GM23338 (cell line): ENCODE measurements around the gene DTD2. TPM values are rescaled to one million over a fixed set of nuclear protein-coding genes. Genes with fewer than 3 reads are reported as not detected.
"Not testable (repeated sequence)": the region's sequence is repeated elsewhere in the genome, so short reads cannot be mapped to it uniquely, and the experiment has no call there.

Experiments used
- ATAC-seq: fragments of 200-7000 bp; cut with Tn5 transposase; 3 replicates; pipeline ENCODE4 v1.9.1; 2020
- DNase-seq: peaks from one replicate; pipeline ENCODE4 v3.0.0-alpha.2; 2015; ENCODE audit warnings: low spot score
- H2AFZ ChIP-seq: fragments of 200-600 bp; sonication (generic); 2 replicates; pipeline ENCODE4 v1.8.0; 2016; ENCODE audit warnings: antibody characterized with exemption, mild to moderate bottlenecking, moderate library complexity
- H3F3A ChIP-seq: fragments of 200-600 bp; sonication (generic); replicated peaks from 2 replicates; pipeline ENCODE4 v1.8.0; 2017; ENCODE audit warnings: antibody characterized with exemption, mixed run types, low read depth
- H3K27ac ChIP-seq: fragments of 200-600 bp; sonication (generic); 2 replicates; pipeline ENCODE4 v1.6.1; 2016; ENCODE audit warnings: low read depth
- H3K27me3 ChIP-seq: fragments of 200-600 bp; sonication (generic); 2 replicates; pipeline ENCODE4 v1.8.0; 2016; ENCODE audit warnings: mild to moderate bottlenecking, mixed run types, moderate library complexity; ENCODE audit not compliant: insufficient read depth
- H3K36me3 ChIP-seq: fragments of 200-600 bp; sonication (generic); 2 replicates; pipeline ENCODE4 v1.8.0; 2016; ENCODE audit warnings: mild to moderate bottlenecking; ENCODE audit not compliant: insufficient read depth
- H3K4me1 ChIP-seq: fragments of 200-600 bp; sonication (generic); 2 replicates; pipeline ENCODE4 v1.8.0; 2016; ENCODE audit warnings: mild to moderate bottlenecking, moderate library complexity; ENCODE audit not compliant: insufficient read depth
- H3K4me2 ChIP-seq: fragments of 200-600 bp; sonication (generic); 2 replicates; pipeline ENCODE4 v1.7.1; 2017; ENCODE audit warnings: mixed run types
- H3K4me3 ChIP-seq: fragments of 200-600 bp; sonication (generic); 2 replicates; pipeline ENCODE4 v1.6.1; 2016; ENCODE audit warnings: mixed run types
- H3K79me2 ChIP-seq: fragments of 200-600 bp; sonication (generic); replicated peaks from 2 replicates; pipeline ENCODE4 v1.8.0; 2017; ENCODE audit warnings: mild to moderate bottlenecking; ENCODE audit not compliant: insufficient read depth
- H3K9me2 ChIP-seq: fragments of 200-600 bp; sonication (generic); 2 replicates; pipeline ENCODE4 v1.8.0; 2017; ENCODE audit not compliant: insufficient read depth
- H4K20me1 ChIP-seq: fragments of 200-600 bp; sonication (generic); replicated peaks from 2 replicates; pipeline ENCODE4 v1.8.0; 2017; ENCODE audit warnings: mild to moderate bottlenecking; ENCODE audit not compliant: insufficient read depth
- H3K27ac Mint-ChIP-seq: 2 replicates; pipeline ENCODE4 v1.8.0; 2020; ENCODE audit warnings: inconsistent platforms, mild to moderate bottlenecking, moderate library complexity, mixed read lengths
- H3K27me3 Mint-ChIP-seq: 3 replicates; pipeline ENCODE4 v1.8.0; 2022; ENCODE audit warnings: low read depth, mild to moderate bottlenecking, moderate library complexity, mixed read lengths, inconsistent platforms; ENCODE audit not compliant: insufficient read depth, poor library complexity
- H3K36me3 Mint-ChIP-seq: 3 replicates; pipeline ENCODE4 v1.8.0; 2021; ENCODE audit warnings: low read depth, mild to moderate bottlenecking, inconsistent platforms, moderate library complexity, mixed read lengths
- H3K4me1 Mint-ChIP-seq: 3 replicates; pipeline ENCODE4 v1.8.0; 2020; ENCODE audit warnings: mild to moderate bottlenecking, inconsistent platforms, mixed read lengths
- H3K4me3 Mint-ChIP-seq: 3 replicates; pipeline ENCODE4 v1.8.0; 2021; ENCODE audit warnings: moderate library complexity, mild to moderate bottlenecking, inconsistent platforms, mixed read lengths
- H3K9me3 Mint-ChIP-seq: 3 replicates; pipeline ENCODE4 v1.8.0; 2020; ENCODE audit warnings: moderate library complexity, mild to moderate bottlenecking, inconsistent platforms, mixed read lengths
- CREB1 ChIP-seq: fragments of 250-450 bp; sonication (Bioruptor Pico); IDR thresholded peaks from 2 replicates; pipeline ENCODE4 v1.5.0; 2020; ENCODE audit warnings: low read depth, mild to moderate bottlenecking, moderate library complexity
- CTCF ChIP-seq, 2 experiments: fragments of 200-600 bp in 1 of 2; sonication (generic) in 1 of 2; conservative IDR thresholded peaks; 2 replicates each; pipeline versions ENCODE4 v1.5.1 to v1.6.1; 2016 to 2017; ENCODE audit warnings: antibody characterized with exemption in 2 of 2, low read depth in 2 of 2, mild to moderate bottlenecking in 2 of 2, moderate library complexity in 1 of 2
- EZH2 ChIP-seq: fragments of 200-600 bp; sonication (generic); IDR thresholded peaks from one replicate; pipeline ENCODE4 v1.8.0; 2017; ENCODE audit warnings: antibody characterized with exemption, mild to moderate bottlenecking, low read depth; ENCODE audit not compliant: unreplicated experiment
- JUNB ChIP-seq: IDR thresholded peaks from one replicate; pipeline ENCODE4 v1.6.1; 2016; ENCODE audit warnings: antibody characterized with exemption; ENCODE audit not compliant: unreplicated experiment
- STAT1 ChIP-seq: IDR thresholded peaks from one replicate; pipeline ENCODE4 v1.6.1; 2016; ENCODE audit warnings: antibody characterized with exemption; ENCODE audit not compliant: unreplicated experiment
- ZNF114 ChIP-seq: fragments of 250-450 bp; sonication (Bioruptor Pico); IDR thresholded peaks from 2 replicates; pipeline ENCODE4 v1.5.0; 2020; ENCODE audit warnings: mild to moderate bottlenecking, moderate library complexity
- ZNF331 ChIP-seq: fragments of 250-450 bp; sonication (Bioruptor Pico); IDR thresholded peaks from 2 replicates; pipeline ENCODE4 v1.5.0; 2020; ENCODE audit warnings: low read depth, mild to moderate bottlenecking, moderate library complexity
- ZNF462 ChIP-seq: fragments of 250-450 bp; sonication (Bioruptor Pico); IDR thresholded peaks from 2 replicates; pipeline ENCODE4 v1.5.0; 2020; ENCODE audit warnings: mild to moderate bottlenecking, moderate library complexity
- polyA plus RNA-seq: library from polyadenylated mRNA; unstranded; fragments of >200 nt; fragmentation: Nextera tagmentation; extraction: Ambion mirVana; gene quantifications from 2 replicates; pipeline ENCODE4 v1.2.1, GENCODE V29; 2016
- total RNA-seq: library from RNA; depleted of rRNA; stranded (reverse); fragments of >200 nt; shearing (Covaris generic); gene quantifications from 2 replicates; pipeline ENCODE4 v1.2.3, GENCODE V29; 2014
- TF ChIP-seq, protein P1 (sequence below): IDR thresholded peaks from one replicate; pipeline ENCODE4 v1.6.1; 2018; ENCODE audit warnings: antibody characterized with exemption; ENCODE audit not compliant: unreplicated experiment

Gene DTD2
- total and polyA plus RNA-seq, 2 experiments from 2014 or later, result 6.3 to 37.5 TPM

- TF ChIP-seq, protein P1, sequence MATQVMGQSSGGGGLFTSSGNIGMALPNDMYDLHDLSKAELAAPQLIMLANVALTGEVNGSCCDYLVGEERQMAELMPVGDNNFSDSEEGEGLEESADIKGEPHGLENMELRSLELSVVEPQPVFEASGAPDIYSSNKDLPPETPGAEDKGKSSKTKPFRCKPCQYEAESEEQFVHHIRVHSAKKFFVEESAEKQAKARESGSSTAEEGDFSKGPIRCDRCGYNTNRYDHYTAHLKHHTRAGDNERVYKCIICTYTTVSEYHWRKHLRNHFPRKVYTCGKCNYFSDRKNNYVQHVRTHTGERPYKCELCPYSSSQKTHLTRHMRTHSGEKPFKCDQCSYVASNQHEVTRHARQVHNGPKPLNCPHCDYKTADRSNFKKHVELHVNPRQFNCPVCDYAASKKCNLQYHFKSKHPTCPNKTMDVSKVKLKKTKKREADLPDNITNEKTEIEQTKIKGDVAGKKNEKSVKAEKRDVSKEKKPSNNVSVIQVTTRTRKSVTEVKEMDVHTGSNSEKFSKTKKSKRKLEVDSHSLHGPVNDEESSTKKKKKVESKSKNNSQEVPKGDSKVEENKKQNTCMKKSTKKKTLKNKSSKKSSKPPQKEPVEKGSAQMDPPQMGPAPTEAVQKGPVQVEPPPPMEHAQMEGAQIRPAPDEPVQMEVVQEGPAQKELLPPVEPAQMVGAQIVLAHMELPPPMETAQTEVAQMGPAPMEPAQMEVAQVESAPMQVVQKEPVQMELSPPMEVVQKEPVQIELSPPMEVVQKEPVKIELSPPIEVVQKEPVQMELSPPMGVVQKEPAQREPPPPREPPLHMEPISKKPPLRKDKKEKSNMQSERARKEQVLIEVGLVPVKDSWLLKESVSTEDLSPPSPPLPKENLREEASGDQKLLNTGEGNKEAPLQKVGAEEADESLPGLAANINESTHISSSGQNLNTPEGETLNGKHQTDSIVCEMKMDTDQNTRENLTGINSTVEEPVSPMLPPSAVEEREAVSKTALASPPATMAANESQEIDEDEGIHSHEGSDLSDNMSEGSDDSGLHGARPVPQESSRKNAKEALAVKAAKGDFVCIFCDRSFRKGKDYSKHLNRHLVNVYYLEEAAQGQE, result no peak
- TF ChIP-seq STAT1, result no peak
- no peak for TF ChIP-seq CREB1
- no peak for TF ChIP-seq ZNF114 (CRISPR knock-in tag)
- TF ChIP-seq EZH2, result no peak
These were observed 9.2 kb upstream of the DTD2 start (continued) for GRCh38 chr14:31466554-31466953.

DNA sequence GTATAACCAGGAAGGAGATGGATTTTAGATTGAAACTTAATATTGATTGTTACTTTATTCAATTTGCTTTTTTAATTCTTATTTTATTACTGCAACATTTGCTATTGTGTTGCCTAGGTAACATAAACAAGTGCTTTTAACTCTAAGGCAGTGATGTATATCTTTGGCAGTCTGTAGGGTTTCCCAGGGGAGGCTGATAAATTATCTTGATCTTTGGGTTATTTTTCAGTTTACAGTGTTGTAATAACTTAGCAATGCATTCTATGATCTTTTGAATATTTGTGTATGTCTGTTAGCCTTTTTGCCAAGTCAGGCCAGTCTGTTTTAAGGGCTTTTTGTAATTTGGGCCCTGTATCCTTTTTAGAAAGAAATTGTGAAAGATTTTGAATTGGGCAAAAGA, 7.8 kb upstream of the DTD2 start:
- no peak overlapping the region for H3K27ac Mint-ChIP-seq
- no peaks in the 10 kb centered on the region for H3F3A ChIP-seq
- H3K27ac ChIP-seq, result no peak overlapping the region
- no peaks in the 10 kb centered on the region; the same call in 2 of the 3 replicates for H3K9me3 Mint-ChIP-seq
- H3K36me3 Mint-ChIP-seq, result no peaks in the 10 kb centered on the region
- H3K4me1 ChIP-seq, result no peaks in the 10 kb centered on the region
- no peak overlapping the region for H2AFZ ChIP-seq
- peaks cover 8% of the 10 kb centered on the region for H3K9me2 ChIP-seq
- H3K27me3 Mint-ChIP-seq, result no peaks in the 10 kb centered on the region
- H3K4me1 Mint-ChIP-seq, result peaks cover 4% of the 10 kb centered on the region
- H3K4me2 ChIP-seq, result no peak overlapping the region
- TF ChIP-seq CTCF (conservative IDR thresholded peaks at IDR 0.05; ENCODE audit: low read depth in 2 of 2) (no peak), JUNB (no peak), ZNF331 (CRISPR knock-in tag) (no peak), ZNF462 (no peak), ZNF114 (CRISPR knock-in tag) (no peak)
- DNase-seq (no peak), ATAC-seq (no peak)
- no peaks in the 10 kb centered on the region for H3K27me3 ChIP-seq
- H3K36me3 ChIP-seq, result no peaks in the 10 kb centered on the region
- H4K20me1 ChIP-seq, result no peaks in the 10 kb centered on the region
- H3K4me3 Mint-ChIP-seq, result no peak overlapping the region
- H3K79me2 ChIP-seq, result no peaks in the 10 kb centered on the region
- H3K4me3 ChIP-seq, result no peak overlapping the region

GRCh38 chr14:31462450-31462849, 5.1 kb upstream of the DTD2 start:
- not testable (repeated sequence) for H3K4me3 Mint-ChIP-seq, H3K36me3 ChIP-seq, H3K27me3 Mint-ChIP-seq, H3K27ac ChIP-seq, H3K36me3 Mint-ChIP-seq, DNase-seq, H3K9me3 Mint-ChIP-seq, ATAC-seq, H3K79me2 ChIP-seq, H3K27me3 ChIP-seq, H3K4me3 ChIP-seq, H3K9me2 ChIP-seq, H3F3A ChIP-seq, H3K4me2 ChIP-seq, H3K4me1 ChIP-seq, H3K27ac Mint-ChIP-seq, H4K20me1 ChIP-seq
- H3K4me1 Mint-ChIP-seq, result peaks cover 15% of the 10 kb centered on the region
- 0 out of 2 replicates have a peak overlapping the region, but pooled peaks have one; percentile 48 for H2AFZ ChIP-seq
